ENCODE data around the gene ODF2. TPM values are rescaled to one million over a fixed set of nuclear protein-coding genes. Genes with fewer than 3 reads are reported as not detected.
"Not testable (repeated sequence)": the region's sequence is repeated elsewhere in the genome, so short reads cannot be mapped to it uniquely, and the experiment has no call there.

The ODF2 gene
- total RNA-seq, 1 experiment from 2014 or later, result 37.1 TPM

DNA sequence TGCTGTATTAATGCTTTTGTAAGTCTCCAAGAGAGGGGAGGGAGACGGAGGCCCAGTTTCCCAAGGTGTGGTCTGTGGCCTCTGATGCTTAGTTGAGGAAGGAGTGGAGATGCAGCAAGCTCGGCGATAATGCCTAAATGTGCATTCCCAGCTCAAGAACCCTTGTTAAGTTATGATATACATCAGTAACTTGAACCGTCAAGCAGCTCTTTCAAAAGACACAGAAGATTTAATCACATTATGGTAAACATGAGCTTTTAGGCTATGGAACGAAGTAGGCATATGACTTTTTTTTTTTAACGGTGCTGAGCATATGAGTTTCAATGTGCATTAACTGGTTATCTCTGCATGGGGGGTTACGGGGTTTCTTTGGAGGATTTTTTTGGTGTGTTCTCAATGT lies 26.4 kb downstream of the ODF2 start:
- DNase-seq (ENCODE audit: low read depth), result no peak

DNA sequence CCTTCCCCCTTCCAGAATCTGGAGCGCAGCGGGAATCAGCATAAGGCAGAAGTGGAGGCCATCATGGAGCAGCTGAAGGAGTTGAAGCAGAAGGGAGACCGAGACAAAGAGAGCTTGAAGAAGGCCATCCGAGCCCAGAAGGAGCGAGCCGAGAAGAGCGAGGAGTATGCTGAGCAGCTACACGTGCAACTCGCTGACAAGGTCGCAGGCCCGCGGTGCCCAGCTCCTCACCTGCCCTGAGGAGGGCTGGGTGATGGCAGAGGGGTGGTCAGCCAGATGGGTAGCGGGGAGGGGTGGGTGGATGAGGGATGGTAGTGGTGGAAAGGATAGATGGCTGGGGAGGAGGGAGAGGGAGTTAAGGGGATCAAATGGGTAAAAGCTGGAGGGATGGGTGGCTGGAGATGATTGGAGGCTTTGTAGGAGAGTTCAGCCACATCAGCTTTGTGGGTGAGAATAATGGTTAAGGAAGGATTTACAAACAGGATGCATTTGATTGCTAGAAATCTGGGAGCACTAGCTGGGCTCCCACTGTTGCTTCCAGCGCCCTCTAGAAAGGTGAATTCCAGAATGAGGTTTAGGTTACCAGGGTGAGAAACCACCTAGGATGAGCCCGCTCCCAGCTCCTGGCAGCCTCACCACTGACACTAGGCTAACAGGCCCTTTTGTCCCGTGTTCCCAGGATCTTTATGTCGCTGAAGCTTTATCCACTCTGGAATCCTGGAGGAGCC lies 29.0 kb downstream of the ODF2 start:
- no peak for DNase-seq (ENCODE audit: low read depth)

DNA sequence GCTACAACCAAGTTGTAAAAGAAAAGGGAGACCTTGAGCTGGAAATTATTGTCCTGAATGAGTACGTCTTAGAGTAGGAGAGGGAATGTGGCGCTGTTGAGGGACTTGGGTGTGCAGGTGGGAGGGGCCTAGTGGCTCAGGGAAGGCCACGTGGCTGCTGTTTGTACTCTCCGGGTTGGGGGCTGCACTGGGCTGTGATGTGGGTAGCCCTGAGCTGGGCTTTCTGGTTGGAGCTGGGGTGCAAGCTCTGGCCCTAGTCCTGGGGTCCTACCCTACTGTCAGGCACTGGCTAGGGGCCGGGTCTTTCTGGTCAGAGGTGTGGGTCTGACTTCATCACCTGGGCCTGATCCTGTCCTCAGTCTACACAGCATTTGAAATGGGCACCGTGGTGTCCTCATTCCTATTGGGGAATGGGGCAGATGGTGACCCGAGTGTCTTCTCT lies 29.6 kb downstream of the ODF2 start:
- DNase-seq (ENCODE audit: low read depth), result no peak

DNA sequence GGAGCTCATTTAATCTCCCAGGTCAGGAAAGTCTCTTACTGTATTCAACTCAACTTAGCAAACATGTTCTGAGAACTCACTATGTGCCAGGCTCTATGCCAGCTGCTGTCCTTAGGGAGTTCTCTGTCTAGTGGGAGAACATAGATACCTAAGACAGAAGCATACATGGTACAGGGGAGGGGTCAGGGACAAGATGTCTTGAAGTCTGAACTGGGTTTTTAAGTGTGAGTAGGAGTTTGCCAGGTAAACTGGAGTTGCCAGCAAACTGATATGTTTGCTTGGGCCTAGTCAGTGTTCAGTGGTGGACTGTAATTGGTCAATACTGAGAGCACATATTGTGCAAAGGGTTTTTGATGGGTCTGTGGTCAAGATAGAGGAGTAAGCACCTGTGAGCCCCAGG lies 30.4 kb downstream of the ODF2 start:
- DNase-seq (ENCODE audit: low read depth), result no peak

DNA sequence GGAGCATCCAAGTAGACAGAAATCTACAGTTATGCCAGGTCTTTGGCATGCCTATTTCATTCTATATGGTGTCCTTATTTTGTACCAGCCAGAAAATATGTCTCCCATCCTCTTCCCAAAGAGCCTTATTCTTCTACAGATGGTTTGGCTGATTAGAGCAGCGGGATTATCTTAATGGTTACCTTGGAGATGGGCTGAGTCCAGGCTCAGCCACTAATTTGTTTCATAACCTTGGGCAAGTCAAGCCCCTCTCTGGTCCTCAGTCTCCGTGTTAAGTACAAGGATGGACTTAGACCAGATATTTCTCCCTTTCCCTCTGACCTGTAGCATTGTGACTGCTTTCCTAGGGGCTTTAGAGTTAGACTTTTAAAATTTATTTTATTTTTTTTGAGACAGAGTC lies 37.6 kb downstream of the ODF2 start:
- no peak for DNase-seq (ENCODE audit: low read depth)

DNA sequence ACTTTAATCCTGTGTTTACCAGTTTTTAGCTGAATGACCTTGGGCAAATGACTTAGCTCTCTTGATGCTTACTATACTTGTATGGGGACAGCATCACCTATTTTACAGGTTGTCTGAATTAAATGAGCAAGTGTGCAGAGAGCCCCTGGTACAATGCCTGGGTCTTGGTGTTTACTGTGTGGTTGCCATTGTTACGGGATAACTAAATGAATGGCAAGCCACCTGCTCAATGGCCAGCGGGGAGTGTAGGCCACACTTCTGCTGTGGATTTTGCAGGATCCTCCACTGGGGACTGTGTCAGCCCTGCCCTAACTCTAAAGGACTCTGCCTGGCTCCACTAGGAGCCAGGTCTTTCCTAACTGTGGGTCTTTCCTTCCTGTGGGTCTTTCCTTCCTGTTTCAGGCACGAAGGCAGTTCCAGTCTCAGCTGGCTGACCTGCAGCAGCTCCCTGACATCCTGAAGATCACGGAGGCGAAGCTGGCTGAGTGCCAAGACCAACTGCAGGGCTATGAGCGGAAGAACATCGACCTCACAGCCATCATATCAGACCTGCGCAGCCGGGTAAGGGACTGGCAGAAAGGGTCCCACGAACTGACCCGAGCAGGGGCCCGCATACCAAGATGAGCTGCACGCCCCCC lies 38.4 kb downstream of the ODF2 start:
- DNase-seq (ENCODE audit: low read depth), result no peak

DNA sequence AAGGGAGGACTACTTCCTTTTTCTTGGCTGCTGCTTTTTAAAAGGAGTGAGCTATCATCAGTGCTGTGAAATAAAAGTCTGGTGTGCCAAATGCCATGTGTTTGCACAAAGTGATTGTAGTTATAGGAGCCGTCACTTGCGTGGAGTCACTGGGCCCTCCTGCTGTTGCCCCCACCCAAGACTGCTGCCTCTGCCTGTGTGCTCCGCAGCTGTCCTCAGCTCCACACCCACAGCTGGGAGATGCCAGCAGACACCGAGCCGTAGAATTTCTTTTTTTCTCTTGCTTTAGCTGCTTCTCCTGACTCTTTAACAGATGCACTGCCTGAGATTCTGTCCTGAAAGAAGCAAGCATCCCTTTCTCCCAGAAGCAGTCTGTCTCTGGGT lies 38.9 kb downstream of the ODF2 start:
- no peak for DNase-seq (ENCODE audit: low read depth)

DNA sequence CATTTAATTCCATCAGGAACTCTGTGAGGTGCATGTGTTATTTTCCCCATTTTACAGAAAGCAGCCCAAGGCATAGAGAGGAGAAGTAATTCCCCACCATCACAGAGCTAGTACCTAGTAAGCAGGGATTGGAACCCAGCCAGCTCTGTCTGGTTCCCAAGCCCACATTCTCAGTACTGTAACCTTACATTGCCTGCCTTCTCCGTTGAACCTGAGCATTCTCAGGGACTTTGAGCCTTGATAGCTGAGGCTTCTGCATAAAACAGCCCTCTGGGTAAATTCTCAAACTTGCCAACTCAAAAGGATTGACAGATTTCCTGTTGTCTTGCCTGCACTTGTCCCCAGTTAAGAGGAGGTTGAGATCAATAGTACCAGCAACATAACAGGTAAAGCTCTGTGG lies 39.5 kb downstream of the ODF2 start:
- DNase-seq (ENCODE audit: low read depth), result no peak

DNA sequence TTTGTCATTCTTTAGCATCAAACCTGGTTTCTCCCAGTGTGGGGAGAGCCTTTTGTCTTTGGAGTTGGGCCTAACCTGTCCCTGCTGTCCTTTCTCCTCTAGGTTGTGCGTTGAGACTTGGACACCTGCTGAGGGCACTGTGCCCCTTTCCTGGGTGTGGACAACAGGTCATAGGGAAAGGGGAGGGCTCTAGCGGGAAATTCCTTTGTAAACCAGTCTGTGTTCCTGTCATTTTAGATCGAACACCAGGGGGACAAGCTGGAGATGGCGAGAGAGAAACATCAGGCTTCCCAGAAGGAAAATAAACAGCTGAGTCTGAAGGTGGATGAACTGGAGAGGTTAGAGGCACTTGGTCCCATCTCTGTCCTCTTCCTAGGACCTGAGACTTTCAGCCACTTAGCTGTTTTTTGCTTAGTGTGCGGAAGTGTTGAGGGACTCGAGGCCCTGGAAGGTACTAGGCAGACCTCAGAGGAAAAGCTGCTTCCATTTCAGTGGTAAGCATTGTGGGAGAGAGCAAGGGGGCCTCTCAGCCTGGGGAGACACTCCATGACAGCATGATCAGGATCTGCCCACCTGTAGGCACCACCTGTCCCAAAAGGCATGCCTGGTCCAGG lies 40.1 kb downstream of the ODF2 start:
- no peak for DNase-seq (ENCODE audit: low read depth)

DNA sequence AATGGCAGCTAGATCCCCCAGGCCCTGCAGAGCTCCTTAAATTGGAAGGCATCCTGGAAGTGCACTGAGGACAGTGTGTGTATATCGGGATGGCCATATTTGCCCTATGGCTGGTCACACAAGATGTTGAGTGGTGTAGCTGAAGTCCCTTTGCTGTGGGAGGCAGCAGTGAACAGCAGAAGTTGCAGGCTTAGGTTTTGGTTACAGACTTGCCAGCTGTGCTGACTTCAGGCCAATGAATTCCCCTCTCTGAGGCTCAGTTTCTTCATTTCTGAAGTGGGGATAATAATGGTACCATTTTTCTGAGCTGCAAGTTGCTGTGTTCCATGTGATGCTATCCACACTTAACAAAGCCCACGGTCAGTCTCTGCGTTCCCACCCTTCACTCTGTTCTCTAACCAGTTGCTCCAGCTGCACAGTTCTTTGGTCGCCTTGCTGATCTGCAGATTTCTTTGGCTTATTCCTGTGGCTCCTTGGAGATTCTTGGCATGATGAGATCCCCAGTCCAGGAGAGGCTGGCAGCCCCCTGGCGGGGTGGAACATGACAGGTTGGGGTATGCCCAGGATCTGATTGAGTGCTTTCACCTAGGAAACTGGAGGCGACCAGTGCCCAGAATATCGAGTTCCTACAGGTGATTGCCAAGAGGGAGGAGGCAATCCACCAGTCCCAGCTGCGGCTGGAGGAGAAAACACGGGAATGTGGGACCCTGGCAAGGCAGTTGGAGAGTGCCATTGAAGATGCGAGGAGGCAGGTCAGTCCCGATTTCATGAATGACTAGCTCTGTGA lies 42.2 kb downstream of the ODF2 start:
- DNase-seq (ENCODE audit: low read depth), result no peak

DNA sequence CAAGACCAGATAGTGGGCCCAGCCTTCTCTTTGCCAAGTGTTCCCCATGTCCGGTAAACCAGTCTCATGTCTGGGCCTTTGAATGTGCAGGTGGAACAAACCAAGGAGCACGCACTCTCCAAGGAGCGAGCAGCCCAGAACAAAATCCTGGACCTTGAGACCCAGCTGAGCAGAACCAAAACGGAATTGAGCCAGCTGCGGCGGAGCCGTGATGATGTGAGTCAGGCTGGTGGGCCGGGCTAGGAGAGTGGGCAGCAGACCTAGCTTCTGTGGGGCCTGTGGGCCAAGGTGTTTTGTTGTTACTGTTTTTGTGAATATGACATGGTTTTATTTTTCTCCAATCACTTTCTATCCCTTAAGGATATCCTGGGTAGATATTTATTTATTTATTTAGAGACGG lies 43.1 kb downstream of the ODF2 start:
- DNase-seq (ENCODE audit: low read depth), result no peak

DNA sequence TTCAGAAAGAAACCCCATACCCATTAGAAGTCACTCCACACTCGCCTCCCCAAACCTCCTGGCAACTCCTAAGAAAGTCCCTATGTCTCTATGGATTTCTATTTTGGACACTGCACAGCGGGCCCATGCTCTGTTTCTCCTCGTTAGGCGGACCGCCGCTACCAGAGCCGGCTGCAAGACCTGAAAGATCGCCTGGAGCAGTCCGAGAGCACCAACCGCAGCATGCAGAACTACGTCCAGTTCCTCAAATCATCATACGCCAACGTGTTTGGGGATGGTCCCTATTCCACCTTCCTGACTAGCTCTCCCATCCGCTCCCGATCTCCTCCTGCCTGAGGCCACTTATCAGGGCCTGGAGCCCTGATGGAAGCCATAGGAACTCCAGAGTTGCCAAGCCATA lies 44.1 kb downstream of the ODF2 start:
- no peak for DNase-seq (ENCODE audit: low read depth)

DNA sequence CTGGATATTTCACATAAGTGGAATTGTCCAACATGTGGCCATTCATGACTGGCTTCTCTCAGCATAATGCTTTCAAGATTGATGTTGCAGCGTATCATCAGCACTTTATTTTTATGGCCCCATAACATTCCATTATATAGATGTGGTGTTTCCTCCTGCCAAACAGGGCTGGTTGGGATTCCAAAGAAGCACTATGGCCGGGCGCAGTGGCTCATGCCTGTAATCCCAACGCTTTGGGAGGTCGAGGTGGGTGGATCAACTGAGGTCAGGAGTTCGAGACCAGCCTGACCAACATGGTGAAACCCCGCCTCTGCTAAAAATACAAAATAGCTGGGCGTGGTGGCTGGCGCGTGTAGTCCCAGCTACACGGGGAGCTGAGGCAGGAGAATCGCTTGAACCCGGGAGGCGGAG lies 47.6 kb downstream of the ODF2 start:
- not testable (repeated sequence) for DNase-seq (ENCODE audit: low read depth)

DNA sequence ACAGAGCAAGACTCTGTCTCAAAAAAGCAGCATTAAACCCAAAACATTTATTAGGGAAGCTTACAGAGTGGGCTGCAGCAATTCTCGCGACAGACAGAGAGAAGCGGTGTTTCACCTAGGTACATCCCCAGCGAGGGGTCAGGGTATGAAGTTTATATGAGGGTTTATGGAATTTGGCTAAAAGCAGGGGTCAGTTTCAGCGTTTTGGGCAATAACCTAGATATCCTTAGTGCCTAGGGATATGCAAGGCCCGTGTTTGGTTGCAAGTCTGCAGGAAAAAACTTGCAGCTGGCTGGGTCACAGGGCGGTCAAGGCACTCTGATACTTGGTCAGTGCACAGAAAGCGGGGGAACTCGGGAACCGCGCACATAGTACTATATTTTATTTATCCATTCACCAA lies 48.1 kb downstream of the ODF2 start:
- no peak for DNase-seq (ENCODE audit: low read depth)

DNA sequence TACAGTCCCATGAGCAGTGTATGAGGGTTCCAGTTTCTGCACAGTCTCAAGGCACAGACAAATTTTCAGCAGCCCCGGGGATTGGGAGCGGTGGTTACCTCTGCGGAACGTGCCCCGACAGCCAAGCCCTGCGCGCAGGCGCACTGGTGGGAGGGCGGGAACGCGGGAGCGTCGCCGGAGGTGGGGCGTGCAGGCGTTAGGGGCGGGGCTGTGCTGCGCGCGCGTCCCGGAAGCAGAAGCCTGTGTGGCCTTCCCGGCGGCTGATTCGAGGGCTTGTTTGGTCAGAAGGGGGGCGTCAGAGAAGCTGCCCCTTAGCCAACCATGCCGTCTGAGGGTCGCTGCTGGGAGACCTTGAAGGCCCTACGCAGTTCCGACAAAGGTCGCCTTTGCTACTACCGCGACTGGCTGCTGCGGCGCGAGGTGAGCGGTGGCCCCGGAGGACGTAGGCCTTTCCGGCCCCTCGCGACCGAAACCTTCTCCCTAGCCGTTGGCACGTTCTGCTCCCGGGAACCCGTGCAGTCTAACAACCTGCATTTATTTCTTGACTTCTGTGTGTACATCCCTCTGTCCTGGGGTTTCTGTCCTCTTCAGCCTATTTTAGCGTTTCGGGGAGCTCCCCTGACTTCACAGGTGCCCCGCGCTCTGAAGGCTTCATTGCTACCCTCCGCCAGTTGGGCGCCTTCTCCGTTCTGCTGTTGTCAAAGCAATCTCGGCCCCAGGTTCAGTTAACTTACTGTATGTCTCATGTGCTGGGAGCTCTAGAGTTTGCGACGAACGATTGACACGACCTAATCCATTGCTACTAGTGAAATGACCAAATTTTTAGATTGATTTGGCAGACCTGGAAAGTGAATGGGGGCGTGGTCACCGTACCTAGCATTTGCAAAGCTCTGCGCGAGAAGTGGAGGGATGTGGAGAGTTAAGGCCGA lies 48.9 kb downstream of the ODF2 start, which contains the start of gene GLE1:
TSS of gene GLE1 (plus strand) at position 235 of the 929 bp plus-strand sequence. CDS start at position 322, 87 bp downstream.
- DNase-seq (ENCODE audit: low read depth), result peak; percentile 86

DNA sequence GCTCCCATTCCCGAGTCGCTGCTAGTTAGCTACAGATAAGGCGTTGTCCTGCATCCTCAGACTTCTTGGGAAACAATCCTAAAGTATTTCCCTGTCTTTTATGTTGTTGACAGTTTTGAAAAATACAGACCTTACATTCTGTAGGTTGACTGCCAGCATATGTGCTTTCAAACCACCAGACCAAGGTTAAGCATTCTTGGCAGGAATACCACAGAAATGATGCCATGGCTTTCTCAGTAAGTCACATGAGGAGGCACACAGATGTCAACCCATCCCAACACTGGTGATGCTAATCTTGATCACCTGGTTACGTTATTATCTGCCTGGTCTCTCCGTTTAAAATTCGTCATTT lies 49.6 kb downstream of the ODF2 start:
- no peak for DNase-seq (ENCODE audit: low read depth)

DNA sequence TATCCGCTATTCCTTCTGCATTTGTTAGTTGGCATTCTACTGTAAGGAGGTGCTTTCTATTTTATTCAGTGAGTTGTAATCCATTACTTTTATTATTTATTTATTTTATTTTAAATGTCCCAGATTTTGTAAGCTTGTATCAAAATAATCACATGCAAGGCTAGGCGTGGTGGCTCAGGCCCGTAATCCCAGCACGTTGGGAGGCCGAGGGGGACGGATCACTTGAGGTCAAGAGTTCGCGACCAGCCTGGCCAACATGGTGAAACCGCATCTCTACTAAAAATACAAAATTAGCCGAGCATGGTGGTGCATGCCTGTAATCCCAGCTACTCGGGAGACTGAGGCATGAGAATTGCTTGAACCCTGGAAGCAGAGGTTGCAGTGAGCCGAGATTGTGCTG lies 50.1 kb downstream of the ODF2 start:
- DNase-seq (ENCODE audit: low read depth), result not testable (repeated sequence)

DNA sequence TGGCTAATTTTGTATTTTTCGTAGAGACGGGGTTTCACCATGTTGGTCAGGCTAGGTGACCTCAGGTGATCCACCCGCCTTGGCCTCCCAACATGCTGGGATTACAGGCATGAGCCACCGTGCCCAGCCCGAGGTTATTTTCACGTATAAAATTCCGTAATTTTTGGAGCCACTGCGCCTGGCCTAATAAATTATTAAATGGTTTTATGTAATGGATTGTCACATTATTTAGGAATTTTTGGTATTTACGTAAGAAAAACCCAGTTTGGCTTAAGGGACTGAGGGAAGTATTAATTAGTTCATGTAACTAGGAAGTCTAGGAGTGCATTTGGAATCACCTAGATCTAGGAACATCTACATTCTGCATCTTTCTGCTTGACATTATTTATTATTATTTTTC lies 57.0 kb downstream of the ODF2 start:
- DNase-seq (ENCODE audit: low read depth), result no peak

DNA sequence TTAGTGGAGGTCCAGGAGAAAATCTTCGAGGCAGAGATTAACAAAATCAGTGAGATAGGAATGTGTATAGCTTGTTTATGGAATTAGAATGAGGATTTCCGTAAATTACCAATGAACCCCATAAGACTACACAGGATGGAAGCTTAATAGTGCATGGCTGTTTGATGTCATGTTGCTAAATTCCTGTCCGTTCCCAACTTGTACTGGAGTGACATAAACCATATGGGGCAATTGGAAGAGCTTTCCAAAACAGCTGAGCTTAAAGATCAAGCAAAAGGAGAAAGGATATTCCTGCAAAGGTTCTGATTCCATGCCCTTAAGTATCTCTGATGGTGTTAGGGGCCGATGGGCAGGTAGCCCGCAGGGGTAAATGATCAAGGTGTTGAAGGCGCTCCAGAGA lies 66.2 kb downstream of the ODF2 start:
- no peak for DNase-seq (ENCODE audit: low read depth)

DNA sequence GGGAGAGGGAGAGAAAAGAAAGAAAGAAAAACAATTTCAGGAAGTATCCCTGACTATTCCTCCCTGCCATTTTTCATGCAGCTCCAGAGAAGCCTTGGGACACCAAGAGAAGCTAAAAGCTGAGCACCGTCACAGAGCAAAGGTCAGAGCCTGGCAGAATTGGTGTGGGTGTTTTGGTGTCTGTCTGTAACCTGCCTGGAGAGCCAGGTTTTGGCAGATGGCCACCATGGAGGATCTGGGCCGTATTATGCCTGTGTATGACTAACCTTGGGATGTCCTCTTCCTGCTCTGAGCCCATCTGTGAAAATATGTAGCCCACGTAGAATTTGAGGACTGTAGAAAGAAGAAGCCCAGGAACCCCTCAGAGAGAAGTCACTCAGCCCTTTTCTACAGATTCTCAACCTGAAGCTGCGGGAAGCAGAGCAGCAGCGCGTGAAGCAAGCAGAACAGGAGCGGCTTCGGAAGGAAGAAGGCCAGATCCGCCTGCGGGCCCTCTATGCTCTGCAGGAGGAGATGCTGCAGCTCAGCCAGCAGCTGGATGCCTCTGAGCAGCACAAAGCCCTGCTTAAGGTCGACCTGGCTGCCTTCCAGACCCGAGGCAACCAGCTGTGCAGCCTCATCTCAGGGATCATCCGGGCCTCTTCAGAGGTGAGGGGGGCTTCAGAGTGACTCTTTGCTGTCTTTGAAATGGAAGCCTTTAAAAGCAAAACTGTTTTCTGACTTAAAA lies 67.6 kb downstream of the ODF2 start:
- peak; percentile 28 for DNase-seq (ENCODE audit: low read depth)
